ENCODE measurements around the gene PCNT. TPM values are rescaled to one million over a fixed set of nuclear protein-coding genes. Genes with fewer than 3 reads are reported as not detected.

The PCNT gene
- total and polyA plus RNA-seq, 2 of the 8 experiments (the other 6 are each of a cell fraction or from before 2014, with no cell fraction given), result 9.9 to 45.1 TPM

DNA sequence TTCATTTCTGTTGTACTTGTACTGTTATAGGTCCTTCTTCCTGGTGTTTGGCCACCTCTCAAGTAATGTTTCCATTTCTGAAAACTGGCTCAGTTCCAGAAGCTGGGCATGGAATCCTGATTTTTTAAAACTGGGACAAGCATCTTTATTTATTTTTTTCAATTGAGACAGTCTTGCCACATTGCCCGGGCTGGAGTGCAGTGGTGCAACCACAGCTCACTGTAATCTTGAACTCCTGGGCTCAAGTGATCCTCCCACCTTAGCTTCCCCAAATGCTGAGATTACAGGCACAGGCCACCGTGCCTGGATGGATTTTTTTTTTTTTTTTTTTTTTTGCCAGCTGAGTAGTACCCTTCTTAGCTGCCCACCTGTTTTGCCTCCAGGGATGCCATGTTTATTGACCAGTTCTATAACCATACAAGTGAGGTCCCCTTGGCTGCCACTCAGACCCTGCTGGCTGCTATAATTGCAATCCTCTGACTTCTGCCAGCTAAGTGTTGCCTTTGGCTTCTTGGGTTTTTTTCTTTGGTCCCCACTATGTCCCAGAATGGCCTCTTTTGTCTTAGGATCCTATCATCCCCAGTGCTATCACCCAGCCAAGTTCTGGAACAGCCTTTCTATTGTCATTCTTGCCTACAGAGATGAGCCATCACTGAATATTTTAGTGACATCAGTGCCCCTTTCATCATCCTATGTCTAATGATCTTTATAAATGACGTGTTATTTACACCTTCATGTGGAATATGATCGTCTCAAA lies 130.9 kb downstream of the PCNT start:
- H3K18ac ChIP-seq (ENCODE audit: extremely low read depth, low read length), result no peak overlapping the region
- ChIA-PET CTCF (ENCODE audit: partially characterized antibody) (interaction anchor here (0.6 kb wide), 1 partner anchor 170 kb away, joined by 3 read pairs; no protein-coding TSS in a partner anchor), POLR2A (ENCODE audit: partially characterized antibody) (interaction anchor here (0.6 to 1.0 kb wide), 2 partner anchors 15 to 140 kb away, joined by 3 read pairs; no protein-coding TSS in a partner anchor)
- H3K4ac ChIP-seq (replicated peaks; ENCODE audit: insufficient read length, low read depth, low read length), result no peak overlapping the region
- DNase-seq (ENCODE audit: low read depth in 1 of 2, low spot score in 2 of 2) (no peak), FAIRE-seq (no peak)
- H3K56ac ChIP-seq (replicated peaks; ENCODE audit: insufficient read length, low read depth, low read length), result no peak overlapping the region
- H3K27ac ChIP-seq (ENCODE audit: low read depth, low read length), result no peak overlapping the region
- H4K8ac ChIP-seq (ENCODE audit: extremely low read depth, insufficient read depth, low read length), result no peak overlapping the region
- H3K23ac ChIP-seq (ENCODE audit: insufficient read length), result no peak overlapping the region
- H3K36me3 ChIP-seq (ENCODE audit: control insufficient read depth in 2 of 4, insufficient read depth in 4 of 4, low read length in 3 of 4), result peaks cover 0 to 5% (median 0%) of the 10 kb centered on the region in 4 experiments; a peak in 4 of 8 replicates
- H4K5ac ChIP-seq (ENCODE audit: insufficient read length, low read depth, low read length), result no peak overlapping the region
- no peak overlapping the region for H3K14ac ChIP-seq (ENCODE audit: insufficient read length)
- H2BK120ac ChIP-seq (replicated peaks; ENCODE audit: low read depth, low read length), result no peak overlapping the region
- H2BK5ac ChIP-seq (ENCODE audit: low read depth, low read length), result no peak overlapping the region
- peaks cover 5% of the 10 kb centered on the region; the same call in 1 of the 2 replicates for H3K79me1 ChIP-seq (ENCODE audit: low read depth, low read length)
- peaks cover 0 to 24% of the 10 kb centered on the region in 2 experiments; a peak in 2 of 4 replicates for H3K79me2 ChIP-seq (ENCODE audit: control insufficient read depth in 1 of 2, insufficient read depth in 2 of 2, low read length in 2 of 2)
- no peak overlapping the region for H2BK15ac ChIP-seq (ENCODE audit: low read length)
- no peak overlapping the region for H2BK12ac ChIP-seq (ENCODE audit: low read depth, low read length)
- no peak overlapping the region for H2AFZ ChIP-seq (ENCODE audit: low read length)
- H3K27me3 ChIP-seq (replicated peaks in 1 of 4; ENCODE audit: control insufficient read depth in 3 of 4, extremely low read depth in 1 of 4, insufficient read depth in 3 of 4, low read length in 3 of 4), result no peaks in the 10 kb centered on the region
- peaks cover 10% of the 10 kb centered on the region for H3K23me2 ChIP-seq (ENCODE audit: low read depth, low read length)
- H3K4me3 ChIP-seq (ENCODE audit: extremely low read depth in 1 of 4, insufficient read depth in 2 of 4, low read depth in 3 of 4, low read length in 4 of 4), result no peak overlapping the region
- no peak overlapping the region for H2BK20ac ChIP-seq (ENCODE audit: low read length)
- no peak overlapping the region for H4K91ac ChIP-seq (replicated peaks; ENCODE audit: insufficient read length, low read length)
- no peak overlapping the region for H3K9ac ChIP-seq (replicated peaks in 1 of 4; ENCODE audit: extremely low read depth in 1 of 4, low read depth in 3 of 4, low read length in 3 of 4)
- H4K20me1 ChIP-seq (replicated peaks in 1 of 2; ENCODE audit: control insufficient read depth in 1 of 2, insufficient read depth in 2 of 2, low read length in 2 of 2), result peaks cover 1 to 2% of the 10 kb centered on the region in 2 experiments
- no peak overlapping the region for H3K4me2 ChIP-seq (ENCODE audit: insufficient read depth in 1 of 2, low read depth in 2 of 2, low read length in 2 of 2)
- H3K4me1 ChIP-seq (replicated peaks in 1 of 4; ENCODE audit: control insufficient read depth in 3 of 4, insufficient read depth in 4 of 4, low read length in 3 of 4), result peaks cover 0 to 6% (median 2%) of the 10 kb centered on the region in 4 experiments; a peak in 4 of 7 replicates
- no peak for TF ChIP-seq SP4 (IDR thresholded peaks at IDR 0.05; ENCODE audit: low read length)
- WGBS, 2 experiments (ENCODE audit: extremely low coverage in 1 of 2, insufficient coverage in 1 of 2, insufficient read length in 1 of 2, insufficient replicate concordance in 2 of 2, low coverage in 1 of 2, low lambda C conversion rate in 2 of 2, missing lambda C conversion rate in 1 of 2), result 90% methylated on average over 4 of the region's 4 CpGs; no CpG with 5 or more reads in 1 of the 2 experiments
- H2AK5ac ChIP-seq (ENCODE audit: low read depth, low read length), result no peak overlapping the region
- no peaks in the 10 kb centered on the region for H3K9me3 ChIP-seq (ENCODE audit: insufficient read depth in 2 of 2, low read depth in 1 of 2, low read length in 1 of 2)
